HEK293 (cell line): Measurements from ENCODE around the gene LBX1.

ENCODE experiments used
- CTCF ChIA-PET: fragments of 350-600 bp; formaldehyde crosslinking; extraction: SDS; loops from one replicate; lab custom pipeline; 2021; ENCODE audit warnings: antibody characterized with exemption; lab: Yijun Ruan, JAX
- POLR2A ChIA-PET: fragments of 300-600 bp; formaldehyde crosslinking; extraction: SDS; loops from one replicate; lab custom pipeline; 2020; ENCODE audit warnings: antibody characterized with exemption, inconsistent platforms; lab: Yijun Ruan, JAX
- H3K27ac ChIP-seq: fragments of 200-500 bp; sonication (Bioruptor generic); 2 replicates; pipeline ENCODE4 v1.5.1; 2014; ENCODE audit warnings: low read depth, low read length, control low read depth, inconsistent platforms; ENCODE audit errors: extremely low read depth
- H3K36me3 ChIP-seq, 2 experiments: fragments of 200-500 bp in 1 of 2; sonication (Bioruptor generic) in 1 of 2; 1 replicate in 1 of 2; 2 replicates in 1 of 2; pipeline ENCODE4 v1.5.1; 2014 to 2017; ENCODE audit warnings: inconsistent platforms in 2 of 2, low read length in 2 of 2; ENCODE audit not compliant: control insufficient read depth in 2 of 2, insufficient read depth in 1 of 2
- H3K4me1 ChIP-seq: fragments of 200-500 bp; sonication (Bioruptor generic); 2 replicates; pipeline ENCODE4 v1.5.1; 2014; ENCODE audit warnings: mild to moderate bottlenecking, low read length, inconsistent platforms; ENCODE audit not compliant: control insufficient read depth, insufficient read depth
- H3K4me3 ChIP-seq: 2 replicates; pipeline ENCODE4 v1.5.1; 2011; ENCODE audit warnings: low read depth, mild to moderate bottlenecking, control low read depth, low read length, moderate library complexity
- H3K9me3 ChIP-seq: fragments of 200-500 bp; sonication (Bioruptor generic); 2 replicates; pipeline ENCODE4 v1.5.1; 2014; ENCODE audit warnings: low read depth, low read length, inconsistent platforms; ENCODE audit not compliant: control insufficient read depth, insufficient read depth
- HOXC10 ChIP-seq: sonication (generic); formaldehyde crosslinking; IDR thresholded peaks from 2 replicates; pipeline ENCODE4 v1.8.1; 2023; ENCODE audit warnings: mild to moderate bottlenecking, missing genetic modification reagents
- PRDM1 ChIP-seq: fragments of 450-650 bp; formaldehyde crosslinking; IDR thresholded peaks from 2 replicates; pipeline ENCODE4; 2016; ENCODE audit warnings: missing biosample characterization, missing genetic modification characterization
- SCRT1 ChIP-seq: fragments of 450-650 bp; formaldehyde crosslinking; IDR thresholded peaks from 2 replicates; pipeline ENCODE4 v1.5.1; 2016; ENCODE audit warnings: missing biosample characterization, missing genetic modification characterization, borderline replicate concordance
- ZNF292 ChIP-seq: fragments of 450-650 bp; formaldehyde crosslinking; IDR thresholded peaks from 2 replicates; pipeline ENCODE4 v1.5.1; 2016; ENCODE audit warnings: low read depth, missing biosample characterization, missing genetic modification characterization, borderline replicate concordance
- ZNF366 ChIP-seq: fragments of 450-650 bp; formaldehyde crosslinking; conservative IDR thresholded peaks from 2 replicates; pipeline ENCODE4 v1.5.1; 2016; ENCODE audit warnings: missing biosample characterization, missing genetic modification characterization
- ZNF433 ChIP-seq: fragments of 450-650 bp; formaldehyde crosslinking; IDR thresholded peaks from 2 replicates; pipeline ENCODE4 v1.5.1; 2016; ENCODE audit warnings: missing biosample characterization, missing genetic modification characterization, low read depth
- ZNF560 ChIP-seq: fragments of 450-650 bp; formaldehyde crosslinking; IDR thresholded peaks from 2 replicates; pipeline ENCODE4 v1.5.1; 2017; ENCODE audit warnings: missing biosample characterization, missing genetic modification characterization, borderline replicate concordance
- ZNF624 ChIP-seq: fragments of 450-650 bp; formaldehyde crosslinking; IDR thresholded peaks from 2 replicates; pipeline ENCODE4 v1.5.1; 2017; ENCODE audit warnings: missing biosample characterization, missing genetic modification characterization
- ZXDB ChIP-seq: fragments of 450-650 bp; formaldehyde crosslinking; IDR thresholded peaks from 2 replicates; pipeline ENCODE4 v1.5.1; 2016; ENCODE audit warnings: missing biosample characterization, missing genetic modification characterization
- TF ChIP-seq, protein P1 (sequence below): fragments of 450-650 bp; formaldehyde crosslinking; IDR thresholded peaks from 2 replicates; pipeline ENCODE4 v1.5.1; 2017; ENCODE audit warnings: missing biosample characterization, missing genetic modification characterization
- TF ChIP-seq, protein P2 (sequence below): fragments of 450-650 bp; IDR thresholded peaks from 2 replicates; pipeline ENCODE4 v1.5.1; 2018; ENCODE audit warnings: missing biosample characterization, missing genetic modification characterization
- TF ChIP-seq, protein P3 (sequence below): fragments of 450-650 bp; formaldehyde crosslinking; IDR thresholded peaks from 2 replicates; pipeline ENCODE4 v1.5.1; 2016; ENCODE audit warnings: missing biosample characterization, missing genetic modification characterization
- TF ChIP-seq, protein P4 (sequence below): fragments of 450-650 bp; formaldehyde crosslinking; IDR thresholded peaks from 2 replicates; pipeline ENCODE4 v1.5.1; 2016; ENCODE audit warnings: missing biosample characterization, missing genetic modification characterization
- TF ChIP-seq, protein P5 (sequence below): fragments of 450-650 bp; formaldehyde crosslinking; IDR thresholded peaks from 2 replicates; pipeline ENCODE4 v1.5.1; 2017; ENCODE audit warnings: missing biosample characterization, missing genetic modification characterization
- TF ChIP-seq, protein P6 (sequence below): fragments of 450-650 bp; formaldehyde crosslinking; IDR thresholded peaks from 2 replicates; pipeline ENCODE4 v1.5.1; 2016; ENCODE audit warnings: missing biosample characterization, missing genetic modification characterization
- TF ChIP-seq, protein P7 (sequence below): fragments of 450-650 bp; formaldehyde crosslinking; IDR thresholded peaks from 2 replicates; pipeline ENCODE4 v1.5.1; 2016; ENCODE audit warnings: missing biosample characterization, missing genetic modification characterization

Gene LBX1

DNA sequence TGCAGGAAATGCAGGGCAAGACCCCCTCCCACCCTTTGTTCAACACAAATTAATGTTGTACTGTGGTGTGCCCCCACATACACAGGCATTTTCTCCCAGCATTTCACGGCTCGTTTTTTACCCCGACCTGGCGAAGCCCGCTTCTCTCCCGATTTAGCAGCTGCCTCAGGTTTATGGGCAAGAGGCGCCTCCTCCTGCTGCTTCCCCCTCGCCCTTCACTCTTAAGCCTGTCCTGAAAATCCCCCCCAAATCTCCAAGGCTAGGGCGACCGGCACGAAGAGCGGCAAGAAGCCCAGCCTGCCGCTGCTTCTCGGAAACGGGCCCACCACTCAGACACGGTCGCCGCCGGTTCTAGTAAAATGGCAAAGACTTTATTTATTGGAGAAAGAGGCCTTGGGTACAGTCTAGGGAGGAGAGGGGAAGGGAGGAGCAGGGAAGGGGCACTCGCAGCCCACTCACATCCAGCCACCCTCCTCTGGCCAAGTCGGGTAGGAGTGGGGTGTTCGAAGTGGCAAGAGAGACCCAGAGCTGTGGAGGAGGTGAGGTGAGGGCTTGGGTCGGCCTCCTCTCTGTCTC lies 3.3 kb downstream of the LBX1 start:
- no peaks in the 10 kb centered on the region for H3K36me3 ChIP-seq

More for the DNA sequence above, 3.3 kb downstream of the LBX1 start:
- no peak for TF ChIP-seq PRDM1
- TF ChIP-seq ZNF292 (tag by site-specific recombination) = no peak
- TF ChIP-seq, protein P1, sequence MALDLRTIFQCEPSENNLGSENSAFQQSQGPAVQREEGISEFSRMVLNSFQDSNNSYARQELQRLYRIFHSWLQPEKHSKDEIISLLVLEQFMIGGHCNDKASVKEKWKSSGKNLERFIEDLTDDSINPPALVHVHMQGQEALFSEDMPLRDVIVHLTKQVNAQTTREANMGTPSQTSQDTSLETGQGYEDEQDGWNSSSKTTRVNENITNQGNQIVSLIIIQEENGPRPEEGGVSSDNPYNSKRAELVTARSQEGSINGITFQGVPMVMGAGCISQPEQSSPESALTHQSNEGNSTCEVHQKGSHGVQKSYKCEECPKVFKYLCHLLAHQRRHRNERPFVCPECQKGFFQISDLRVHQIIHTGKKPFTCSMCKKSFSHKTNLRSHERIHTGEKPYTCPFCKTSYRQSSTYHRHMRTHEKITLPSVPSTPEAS (tag by site-specific recombination) = no peak
- TF ChIP-seq ZXDB = no peak
- TF ChIP-seq ZNF433 = no peak
- TF ChIP-seq, protein P2, sequence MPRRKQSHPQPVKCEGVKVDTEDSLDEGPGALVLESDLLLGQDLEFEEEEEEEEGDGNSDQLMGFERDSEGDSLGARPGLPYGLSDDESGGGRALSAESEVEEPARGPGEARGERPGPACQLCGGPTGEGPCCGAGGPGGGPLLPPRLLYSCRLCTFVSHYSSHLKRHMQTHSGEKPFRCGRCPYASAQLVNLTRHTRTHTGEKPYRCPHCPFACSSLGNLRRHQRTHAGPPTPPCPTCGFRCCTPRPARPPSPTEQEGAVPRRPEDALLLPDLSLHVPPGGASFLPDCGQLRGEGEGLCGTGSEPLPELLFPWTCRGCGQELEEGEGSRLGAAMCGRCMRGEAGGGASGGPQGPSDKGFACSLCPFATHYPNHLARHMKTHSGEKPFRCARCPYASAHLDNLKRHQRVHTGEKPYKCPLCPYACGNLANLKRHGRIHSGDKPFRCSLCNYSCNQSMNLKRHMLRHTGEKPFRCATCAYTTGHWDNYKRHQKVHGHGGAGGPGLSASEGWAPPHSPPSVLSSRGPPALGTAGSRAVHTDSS = no peak
- no peak for TF ChIP-seq ZNF366 (tag by site-specific recombination)
- TF ChIP-seq, protein P3, sequence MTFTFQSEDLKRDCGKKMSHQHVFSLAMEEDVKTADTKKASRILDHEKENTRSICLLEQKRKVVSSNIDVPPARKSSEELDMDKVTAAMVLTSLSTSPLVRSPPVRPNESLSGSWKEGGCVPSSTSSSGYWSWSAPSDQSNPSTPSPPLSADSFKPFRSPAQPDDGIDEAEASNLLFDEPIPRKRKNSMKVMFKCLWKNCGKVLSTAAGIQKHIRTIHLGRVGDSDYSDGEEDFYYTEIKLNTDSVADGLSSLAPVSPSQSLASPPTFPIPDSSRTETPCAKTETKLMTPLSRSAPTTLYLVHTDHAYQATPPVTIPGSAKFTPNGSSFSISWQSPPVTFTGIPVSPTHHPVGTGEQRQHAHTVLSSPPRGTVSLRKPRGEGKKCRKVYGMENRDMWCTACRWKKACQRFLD (tag by site-specific recombination) = no peak
- no peak for TF ChIP-seq SCRT1 (tag by site-specific recombination)
- no peak for TF ChIP-seq ZNF560
- TF ChIP-seq, protein P4, sequence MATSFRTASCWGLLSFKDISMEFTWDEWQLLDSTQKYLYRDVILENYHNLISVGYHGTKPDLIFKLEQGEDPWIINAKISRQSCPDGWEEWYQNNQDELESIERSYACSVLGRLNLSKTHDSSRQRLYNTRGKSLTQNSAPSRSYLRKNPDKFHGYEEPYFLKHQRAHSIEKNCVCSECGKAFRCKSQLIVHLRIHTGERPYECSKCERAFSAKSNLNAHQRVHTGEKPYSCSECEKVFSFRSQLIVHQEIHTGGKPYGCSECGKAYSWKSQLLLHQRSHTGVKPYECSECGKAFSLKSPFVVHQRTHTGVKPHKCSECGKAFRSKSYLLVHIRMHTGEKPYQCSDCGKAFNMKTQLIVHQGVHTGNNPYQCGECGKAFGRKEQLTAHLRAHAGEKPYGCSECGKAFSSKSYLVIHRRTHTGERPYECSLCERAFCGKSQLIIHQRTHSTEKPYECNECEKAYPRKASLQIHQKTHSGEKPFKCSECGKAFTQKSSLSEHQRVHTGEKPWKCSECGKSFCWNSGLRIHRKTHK (tag by site-specific recombination) = no peak
- no peak for TF ChIP-seq ZNF624 (tag by site-specific recombination)
- TF ChIP-seq, protein P5, sequence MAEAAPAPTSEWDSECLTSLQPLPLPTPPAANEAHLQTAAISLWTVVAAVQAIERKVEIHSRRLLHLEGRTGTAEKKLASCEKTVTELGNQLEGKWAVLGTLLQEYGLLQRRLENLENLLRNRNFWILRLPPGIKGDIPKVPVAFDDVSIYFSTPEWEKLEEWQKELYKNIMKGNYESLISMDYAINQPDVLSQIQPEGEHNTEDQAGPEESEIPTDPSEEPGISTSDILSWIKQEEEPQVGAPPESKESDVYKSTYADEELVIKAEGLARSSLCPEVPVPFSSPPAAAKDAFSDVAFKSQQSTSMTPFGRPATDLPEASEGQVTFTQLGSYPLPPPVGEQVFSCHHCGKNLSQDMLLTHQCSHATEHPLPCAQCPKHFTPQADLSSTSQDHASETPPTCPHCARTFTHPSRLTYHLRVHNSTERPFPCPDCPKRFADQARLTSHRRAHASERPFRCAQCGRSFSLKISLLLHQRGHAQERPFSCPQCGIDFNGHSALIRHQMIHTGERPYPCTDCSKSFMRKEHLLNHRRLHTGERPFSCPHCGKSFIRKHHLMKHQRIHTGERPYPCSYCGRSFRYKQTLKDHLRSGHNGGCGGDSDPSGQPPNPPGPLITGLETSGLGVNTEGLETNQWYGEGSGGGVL (tag by site-specific recombination) = no peak
- TF ChIP-seq, protein P6, sequence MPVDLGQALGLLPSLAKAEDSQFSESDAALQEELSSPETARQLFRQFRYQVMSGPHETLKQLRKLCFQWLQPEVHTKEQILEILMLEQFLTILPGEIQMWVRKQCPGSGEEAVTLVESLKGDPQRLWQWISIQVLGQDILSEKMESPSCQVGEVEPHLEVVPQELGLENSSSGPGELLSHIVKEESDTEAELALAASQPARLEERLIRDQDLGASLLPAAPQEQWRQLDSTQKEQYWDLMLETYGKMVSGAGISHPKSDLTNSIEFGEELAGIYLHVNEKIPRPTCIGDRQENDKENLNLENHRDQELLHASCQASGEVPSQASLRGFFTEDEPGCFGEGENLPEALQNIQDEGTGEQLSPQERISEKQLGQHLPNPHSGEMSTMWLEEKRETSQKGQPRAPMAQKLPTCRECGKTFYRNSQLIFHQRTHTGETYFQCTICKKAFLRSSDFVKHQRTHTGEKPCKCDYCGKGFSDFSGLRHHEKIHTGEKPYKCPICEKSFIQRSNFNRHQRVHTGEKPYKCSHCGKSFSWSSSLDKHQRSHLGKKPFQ (tag by site-specific recombination) = no peak
- TF ChIP-seq HOXC10 = no peak
- TF ChIP-seq, protein P7, sequence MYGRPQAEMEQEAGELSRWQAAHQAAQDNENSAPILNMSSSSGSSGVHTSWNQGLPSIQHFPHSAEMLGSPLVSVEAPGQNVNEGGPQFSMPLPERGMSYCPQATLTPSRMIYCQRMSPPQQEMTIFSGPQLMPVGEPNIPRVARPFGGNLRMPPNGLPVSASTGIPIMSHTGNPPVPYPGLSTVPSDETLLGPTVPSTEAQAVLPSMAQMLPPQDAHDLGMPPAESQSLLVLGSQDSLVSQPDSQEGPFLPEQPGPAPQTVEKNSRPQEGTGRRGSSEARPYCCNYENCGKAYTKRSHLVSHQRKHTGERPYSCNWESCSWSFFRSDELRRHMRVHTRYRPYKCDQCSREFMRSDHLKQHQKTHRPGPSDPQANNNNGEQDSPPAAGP (tag by site-specific recombination) = no peak
- Histone ChIP-seq H3K9me3 (no peaks in the 10 kb centered on the region), H3K4me1 (peaks cover 6% of the 10 kb centered on the region), H3K4me3 (no peak overlapping the region), H3K27ac (no peak overlapping the region)
- CTCF ChIA-PET = interaction anchor here (0.7 kb wide), 1 partner anchor 943 kb away, joined by 7 read pairs; no protein-coding TSS in a partner anchor
- POLR2A ChIA-PET = no interaction called here
